SK-N-SH (cell line): ENCODE data around the gene BCO2.

Source experiments
- CHD2 ChIP-seq: fragments of 150-350 bp; IDR thresholded peaks from 2 replicates; pipeline ENCODE4 v1.6.1; 2018; ENCODE audit warnings: low read length; ENCODE audit not compliant: partially characterized antibody
- FOSL2 ChIP-seq: IDR thresholded peaks from 2 replicates; pipeline ENCODE4 v1.4.0; 2012; ENCODE audit warnings: low read depth, mild to moderate bottlenecking, moderate library complexity, borderline replicate concordance
- MEF2A ChIP-seq: IDR thresholded peaks from 2 replicates; pipeline ENCODE4 v1.4.0; 2012; ENCODE audit warnings: low read depth, borderline replicate concordance
- TF ChIP-seq, protein P1 (sequence below): fragments of 200-600 bp; sonication (generic); IDR thresholded peaks from 2 replicates; pipeline ENCODE4 v1.6.1; 2017; ENCODE audit warnings: antibody characterized with exemption, mild to moderate bottlenecking, moderate library complexity

DNA sequence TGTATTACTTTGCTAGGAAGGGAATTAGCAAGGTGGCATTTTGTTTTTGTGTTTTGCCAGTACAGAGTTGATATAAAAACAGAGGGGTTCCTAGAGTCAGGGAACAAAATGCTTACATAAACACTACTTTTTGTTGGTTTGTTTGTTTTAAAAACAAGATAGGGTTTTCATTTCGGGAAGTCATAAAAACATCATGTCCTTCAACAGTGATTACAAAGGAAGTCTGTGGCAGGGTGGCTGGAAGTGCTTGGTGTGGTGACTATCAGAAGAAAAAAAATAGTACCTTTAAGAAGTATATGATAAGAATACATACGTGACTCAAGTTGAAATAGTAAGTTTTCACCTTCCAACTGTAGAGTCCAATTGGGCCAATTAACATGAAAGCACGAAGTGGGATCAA is 10.3 kb upstream of the BCO2 start:
- TF ChIP-seq, protein P1, sequence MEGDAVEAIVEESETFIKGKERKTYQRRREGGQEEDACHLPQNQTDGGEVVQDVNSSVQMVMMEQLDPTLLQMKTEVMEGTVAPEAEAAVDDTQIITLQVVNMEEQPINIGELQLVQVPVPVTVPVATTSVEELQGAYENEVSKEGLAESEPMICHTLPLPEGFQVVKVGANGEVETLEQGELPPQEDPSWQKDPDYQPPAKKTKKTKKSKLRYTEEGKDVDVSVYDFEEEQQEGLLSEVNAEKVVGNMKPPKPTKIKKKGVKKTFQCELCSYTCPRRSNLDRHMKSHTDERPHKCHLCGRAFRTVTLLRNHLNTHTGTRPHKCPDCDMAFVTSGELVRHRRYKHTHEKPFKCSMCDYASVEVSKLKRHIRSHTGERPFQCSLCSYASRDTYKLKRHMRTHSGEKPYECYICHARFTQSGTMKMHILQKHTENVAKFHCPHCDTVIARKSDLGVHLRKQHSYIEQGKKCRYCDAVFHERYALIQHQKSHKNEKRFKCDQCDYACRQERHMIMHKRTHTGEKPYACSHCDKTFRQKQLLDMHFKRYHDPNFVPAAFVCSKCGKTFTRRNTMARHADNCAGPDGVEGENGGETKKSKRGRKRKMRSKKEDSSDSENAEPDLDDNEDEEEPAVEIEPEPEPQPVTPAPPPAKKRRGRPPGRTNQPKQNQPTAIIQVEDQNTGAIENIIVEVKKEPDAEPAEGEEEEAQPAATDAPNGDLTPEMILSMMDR = no peak
- TF ChIP-seq MEF2A (no peak), FOSL2 (no peak), CHD2 (no peak)
